HG03575 (cell line): Measurements from ENCODE around the gene POLR3E.

Experiments used
- ATAC-seq: cut with Tn5 transposase; IDR thresholded peaks from one replicate; pipeline ENCODE4 v1.9.1; 2021; ENCODE audit not compliant: unreplicated experiment, insufficient number of reproducible peaks, low FRiP score; ENCODE audit errors: extremely low read depth

POLR3E gene

GRCh38 chr16:22373662-22374310 lies 76.6 kb downstream of the POLR3E start:
- ATAC-seq, result no peak

GRCh38 chr16:22374311-22375116 lies 77.3 kb downstream of the POLR3E start, which contains the start of gene CDR2:
TSS of gene CDR2 (minus strand) at chr16:22374619. CDS start at chr16:22374309, 310 bp downstream.
- peak; percentile 64 for ATAC-seq

GRCh38 chr16:22375117-22375962 lies 78.1 kb downstream of the POLR3E start:
- ATAC-seq, result no peak

- no peak for ATAC-seq
These were observed 78.9 kb downstream of the POLR3E start for GRCh38 chr16:22375963-22376640.

GRCh38 chr16:22379656-22380055 lies 82.4 kb downstream of the POLR3E start:
- ATAC-seq, result no peak

GRCh38 chr16:22380529-22380928 lies 83.3 kb downstream of the POLR3E start:
- ATAC-seq, result no peak

GRCh38 chr16:22381392-22381791 lies 84.2 kb downstream of the POLR3E start:
- ATAC-seq, result no peak

- ATAC-seq, result no peak
These were observed 86.6 kb downstream of the POLR3E start for GRCh38 chr16:22383827-22384226.
